ENCODE data around the gene EPHB2.
A peak's percentile ranks its signal among the peaks of the same experiment; 100 is the strongest.

The EPHB2 gene

GRCh38 chr1:22791831-22792347 is 81.2 kb downstream of the EPHB2 start:
- no peak for TF ChIP-seq Cebpa-rat (IDR thresholded peaks at IDR 0.05)
- Histone ChIP-seq H3K36me3 (no peaks in the 10 kb centered on the region), H3K9me3 (replicated peaks in 1 of 11) (no peaks in the 10 kb centered on the region), H3K4me1 (peaks cover 0 to 21% (median 0%) of the 10 kb centered on the region in 10 experiments; a peak in 4 of 20 replicates), H3K4me3 (no peak overlapping the region), H3K4me2 (no peak overlapping the region), H3K27ac (no peak overlapping the region), H3K9ac (no peak overlapping the region), H3K27me3 (no peaks in the 10 kb centered on the region), H4K20me1 (peaks cover 0 to 34% (median 0%) of the 10 kb centered on the region in 11 experiments; a peak in 3 of 22 replicates)

GRCh38 chr1:22792396-22793160 is 81.9 kb downstream of the EPHB2 start:
- H3K27me3 ChIP-seq: no peaks in the 10 kb centered on the region
- peaks cover 0 to 34% (median 0%) of the 10 kb centered on the region in 11 experiments; a peak in 3 of 22 replicates for H4K20me1 ChIP-seq
- H3K4me1 ChIP-seq: peaks cover 0 to 21% (median 0%) of the 10 kb centered on the region in 10 experiments; a peak in 4 of 20 replicates
- H3K9me3 ChIP-seq (replicated peaks in 1 of 11): no peaks in the 10 kb centered on the region
- no peak for TF ChIP-seq Cebpa-rat (IDR thresholded peaks at IDR 0.05)
- no peaks in the 10 kb centered on the region for H3K36me3 ChIP-seq
- H3K4me2 ChIP-seq: no peak overlapping the region
- H3K4me3 ChIP-seq: no peak overlapping the region
- no peak overlapping the region for H3K9ac ChIP-seq
- no peak overlapping the region for H3K27ac ChIP-seq

GRCh38 chr1:22793647-22794046 is 83.0 kb downstream of the EPHB2 start:
- Histone ChIP-seq H3K4me3 (no peak overlapping the region), H3K27me3 (no peaks in the 10 kb centered on the region), H4K20me1 (peaks cover 0 to 28% (median 0%) of the 10 kb centered on the region in 11 experiments; a peak in 3 of 22 replicates), H3K4me2 (no peak overlapping the region), H3K4me1 (peaks cover 0 to 21% (median 0%) of the 10 kb centered on the region in 10 experiments; a peak in 4 of 20 replicates), H3K27ac (no peak overlapping the region), H3K36me3 (no peaks in the 10 kb centered on the region), H3K9ac (no peak overlapping the region), H3K9me3 (replicated peaks in 1 of 11) (no peaks in the 10 kb centered on the region)
- TF ChIP-seq Cebpa-rat (IDR thresholded peaks at IDR 0.05): no peak

GRCh38 chr1:22794647-22795365 is 84.2 kb downstream of the EPHB2 start:
- peaks cover 0 to 28% (median 0%) of the 10 kb centered on the region in 11 experiments; a peak in 4 of 22 replicates for H4K20me1 ChIP-seq
- H3K9me3 ChIP-seq (replicated peaks in 1 of 11): no peaks in the 10 kb centered on the region
- H3K4me3 ChIP-seq: no peak overlapping the region
- peaks cover 0 to 21% (median 0%) of the 10 kb centered on the region in 10 experiments; a peak in 4 of 20 replicates for H3K4me1 ChIP-seq
- no peaks in the 10 kb centered on the region for H3K36me3 ChIP-seq
- peak overlapping the region in 1 of 11 experiments; percentile 38; a peak in 1 of 22 replicates for H3K27ac ChIP-seq
- peak overlapping the region in 1 of 11 experiments; percentile 63; a peak in 1 of 22 replicates for H3K9ac ChIP-seq
- H3K4me2 ChIP-seq: peak overlapping the region in 2 of 11 experiments; percentile 49 to 84; a peak in 4 of 22 replicates
- H3K27me3 ChIP-seq: no peaks in the 10 kb centered on the region
- TF ChIP-seq Cebpa-rat (IDR thresholded peaks at IDR 0.05): no peak

GRCh38 chr1:22795366-22795714 is 84.7 kb downstream of the EPHB2 start:
- peak overlapping the region in 2 of 11 experiments; percentile 49 to 84; a peak in 4 of 22 replicates for H3K4me2 ChIP-seq
- peak overlapping the region in 1 of 11 experiments; percentile 38; a peak in 1 of 22 replicates for H3K27ac ChIP-seq
- no peaks in the 10 kb centered on the region for H3K27me3 ChIP-seq
- no peaks in the 10 kb centered on the region for H3K36me3 ChIP-seq
- peak overlapping the region in 1 of 11 experiments; percentile 63; a peak in 1 of 22 replicates for H3K9ac ChIP-seq
- peaks cover 0 to 26% (median 0%) of the 10 kb centered on the region in 11 experiments; a peak in 4 of 22 replicates for H4K20me1 ChIP-seq
- no peak overlapping the region for H3K4me3 ChIP-seq
- peaks cover 0 to 21% (median 0%) of the 10 kb centered on the region in 10 experiments; a peak in 4 of 20 replicates for H3K4me1 ChIP-seq
- no peaks in the 10 kb centered on the region for H3K9me3 ChIP-seq (replicated peaks in 1 of 11)
- no peak for TF ChIP-seq Cebpa-rat (IDR thresholded peaks at IDR 0.05)

GRCh38 chr1:22796642-22797041 is 86.0 kb downstream of the EPHB2 start:
- H3K4me3 ChIP-seq: no peak overlapping the region
- H3K9ac ChIP-seq: no peak overlapping the region
- no peaks in the 10 kb centered on the region for H3K36me3 ChIP-seq
- no peak overlapping the region for H3K4me2 ChIP-seq
- H3K27ac ChIP-seq: no peak overlapping the region
- peaks cover 0 to 21% (median 0%) of the 10 kb centered on the region in 10 experiments; a peak in 4 of 20 replicates for H3K4me1 ChIP-seq
- no peak for TF ChIP-seq Cebpa-rat (IDR thresholded peaks at IDR 0.05)
- H4K20me1 ChIP-seq: peaks cover 0 to 21% (median 0%) of the 10 kb centered on the region in 11 experiments; a peak in 4 of 22 replicates
- no peaks in the 10 kb centered on the region for H3K9me3 ChIP-seq (replicated peaks in 1 of 11)
- no peaks in the 10 kb centered on the region for H3K27me3 ChIP-seq

- Histone ChIP-seq H4K20me1 (peaks cover 0 to 21% (median 0%) of the 10 kb centered on the region in 11 experiments; a peak in 4 of 22 replicates), H3K27me3 (no peaks in the 10 kb centered on the region), H3K27ac (no peak overlapping the region), H3K9me3 (replicated peaks in 1 of 11) (no peaks in the 10 kb centered on the region), H3K4me1 (peaks cover 0 to 21% (median 0%) of the 10 kb centered on the region in 10 experiments; a peak in 4 of 20 replicates), H3K4me2 (no peak overlapping the region), H3K36me3 (no peaks in the 10 kb centered on the region), H3K4me3 (no peak overlapping the region), H3K9ac (no peak overlapping the region)
- TF ChIP-seq Cebpa-rat (IDR thresholded peaks at IDR 0.05): no peak
Observed at GRCh38 chr1:22798083-22798482, 87.4 kb downstream of the EPHB2 start.

GRCh38 chr1:22799971-22800370 is 89.3 kb downstream of the EPHB2 start:
- Histone ChIP-seq H3K4me2 (no peak overlapping the region), H3K27me3 (no peaks in the 10 kb centered on the region), H3K36me3 (no peaks in the 10 kb centered on the region), H3K9ac (no peak overlapping the region), H3K4me1 (peaks cover 0 to 12% (median 0%) of the 10 kb centered on the region in 10 experiments; a peak in 4 of 20 replicates), H3K27ac (no peak overlapping the region), H3K9me3 (replicated peaks in 1 of 11) (no peaks in the 10 kb centered on the region), H3K4me3 (no peak overlapping the region), H4K20me1 (peaks cover 0 to 15% (median 0%) of the 10 kb centered on the region in 11 experiments; a peak in 2 of 22 replicates)
- TF ChIP-seq Cebpa-rat (IDR thresholded peaks at IDR 0.05): no peak

- H3K27me3 ChIP-seq: no peaks in the 10 kb centered on the region
- peaks cover 0 to 20% (median 0%) of the 10 kb centered on the region in 11 experiments; a peak in 2 of 22 replicates for H4K20me1 ChIP-seq
- no peak overlapping the region for H3K4me2 ChIP-seq
- no peak overlapping the region for H3K27ac ChIP-seq
- H3K9ac ChIP-seq: no peak overlapping the region
- peaks cover 0 to 5% (median 0%) of the 10 kb centered on the region in 10 experiments; a peak in 3 of 20 replicates for H3K4me1 ChIP-seq
- no peaks in the 10 kb centered on the region for H3K36me3 ChIP-seq
- no peaks in the 10 kb centered on the region for H3K9me3 ChIP-seq (replicated peaks in 1 of 11)
- H3K4me3 ChIP-seq: no peak overlapping the region
- no peak for TF ChIP-seq Cebpa-rat (IDR thresholded peaks at IDR 0.05)
Observed at GRCh38 chr1:22800629-22801028, 90.0 kb downstream of the EPHB2 start.
